Osteocyte (in vitro differentiated cells): ENCODE data around the gene FHIT. TPM values are rescaled to one million over a fixed set of nuclear protein-coding genes. Genes with fewer than 3 reads are reported as not detected.

Source experiments
- DNase-seq: peaks from one replicate; pipeline ENCODE4 v3.0.0; 2021; ENCODE audit warnings: mixed read lengths; ENCODE audit not compliant: unreplicated experiment; ENCODE audit errors: extremely low spot score
- H3K27ac Mint-ChIP-seq: one replicate; pipeline ENCODE4 v1.8.0; 2021; ENCODE audit warnings: mild to moderate bottlenecking, mixed read lengths; ENCODE audit not compliant: unreplicated experiment
- H3K27me3 Mint-ChIP-seq: one replicate; pipeline ENCODE4 v1.8.0; 2021; ENCODE audit warnings: mixed read lengths; ENCODE audit not compliant: unreplicated experiment
- H3K36me3 Mint-ChIP-seq: one replicate; pipeline ENCODE4 v1.8.0; 2021; ENCODE audit warnings: mixed read lengths; ENCODE audit not compliant: unreplicated experiment
- H3K4me1 Mint-ChIP-seq: one replicate; pipeline ENCODE4 v1.8.0; 2021; ENCODE audit warnings: mixed read lengths; ENCODE audit not compliant: unreplicated experiment
- H3K4me3 Mint-ChIP-seq: one replicate; pipeline ENCODE4 v1.8.0; 2021; ENCODE audit warnings: mild to moderate bottlenecking, moderate library complexity, mixed read lengths; ENCODE audit not compliant: unreplicated experiment
- H3K9me3 Mint-ChIP-seq: one replicate; pipeline ENCODE4 v1.8.0; 2021; ENCODE audit warnings: mixed read lengths; ENCODE audit not compliant: unreplicated experiment
- total RNA-seq: library from RNA; stranded (reverse); gene quantifications from 2 replicates; pipeline ENCODE4 v1.2.1, GENCODE V29; 2021
- TF ChIP-seq, protein P1 (sequence below): fragments of 200-600 bp; sonication (generic); IDR thresholded peaks from 2 replicates; pipeline ENCODE4 v1.5.0; 2021; ENCODE audit warnings: antibody characterized with exemption, mild to moderate bottlenecking, moderate library complexity

FHIT gene
- total RNA-seq, 1 donor from 2014 or later: 2.3 TPM

DNA sequence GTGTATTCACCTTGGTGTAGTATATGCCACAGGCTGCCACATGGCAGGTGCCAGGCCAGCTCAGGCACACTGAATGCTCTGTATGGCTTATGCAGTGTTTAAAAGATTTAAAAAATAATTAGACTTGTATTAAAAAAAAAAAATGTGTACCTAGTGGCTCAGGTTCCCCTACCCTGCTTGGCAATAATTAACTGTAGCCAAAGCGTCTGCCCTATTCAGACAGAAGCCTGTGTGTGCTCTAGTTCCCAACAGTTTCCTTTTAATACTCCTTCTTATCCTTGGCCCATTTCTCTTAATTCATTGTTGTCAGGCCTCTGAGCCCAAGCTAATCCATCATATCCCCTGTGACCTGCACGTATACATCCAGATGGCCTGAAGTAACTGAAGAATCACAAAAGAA is 1449.2 kb downstream of the FHIT start:
- Mint-ChIP-seq H3K36me3 (no peaks in the 10 kb centered on the region), H3K4me3 (no peak overlapping the region), H3K9me3 (no peaks in the 10 kb centered on the region), H3K27me3 (no peaks in the 10 kb centered on the region), H3K4me1 (no peaks in the 10 kb centered on the region), H3K27ac (no peak overlapping the region)
- DNase-seq: no peak
- TF ChIP-seq, protein P1, sequence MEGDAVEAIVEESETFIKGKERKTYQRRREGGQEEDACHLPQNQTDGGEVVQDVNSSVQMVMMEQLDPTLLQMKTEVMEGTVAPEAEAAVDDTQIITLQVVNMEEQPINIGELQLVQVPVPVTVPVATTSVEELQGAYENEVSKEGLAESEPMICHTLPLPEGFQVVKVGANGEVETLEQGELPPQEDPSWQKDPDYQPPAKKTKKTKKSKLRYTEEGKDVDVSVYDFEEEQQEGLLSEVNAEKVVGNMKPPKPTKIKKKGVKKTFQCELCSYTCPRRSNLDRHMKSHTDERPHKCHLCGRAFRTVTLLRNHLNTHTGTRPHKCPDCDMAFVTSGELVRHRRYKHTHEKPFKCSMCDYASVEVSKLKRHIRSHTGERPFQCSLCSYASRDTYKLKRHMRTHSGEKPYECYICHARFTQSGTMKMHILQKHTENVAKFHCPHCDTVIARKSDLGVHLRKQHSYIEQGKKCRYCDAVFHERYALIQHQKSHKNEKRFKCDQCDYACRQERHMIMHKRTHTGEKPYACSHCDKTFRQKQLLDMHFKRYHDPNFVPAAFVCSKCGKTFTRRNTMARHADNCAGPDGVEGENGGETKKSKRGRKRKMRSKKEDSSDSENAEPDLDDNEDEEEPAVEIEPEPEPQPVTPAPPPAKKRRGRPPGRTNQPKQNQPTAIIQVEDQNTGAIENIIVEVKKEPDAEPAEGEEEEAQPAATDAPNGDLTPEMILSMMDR: no peak

DNA sequence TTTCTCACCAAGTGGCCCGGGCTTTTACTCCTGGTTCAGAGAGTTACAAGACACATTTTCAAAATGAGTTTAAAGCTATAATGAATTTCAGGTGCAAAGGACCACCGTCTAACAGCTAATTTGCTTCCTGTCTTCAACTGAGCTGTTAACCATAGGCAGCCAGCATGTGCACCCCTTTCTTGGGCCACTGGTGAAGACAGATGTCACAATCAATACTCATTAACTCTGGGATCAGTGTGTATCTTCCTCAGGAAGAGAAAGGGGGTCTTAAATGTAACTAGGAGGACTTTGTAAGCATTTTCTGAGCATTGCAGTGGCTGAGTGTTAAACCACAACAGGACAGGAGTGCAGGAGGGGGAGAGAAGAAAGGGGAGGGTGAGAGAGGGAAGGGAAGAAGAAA is 1450.8 kb downstream of the FHIT start:
- no peak for DNase-seq
- no peak overlapping the region for H3K4me3 Mint-ChIP-seq
- H3K9me3 Mint-ChIP-seq: no peaks in the 10 kb centered on the region
- H3K4me1 Mint-ChIP-seq: no peaks in the 10 kb centered on the region
- TF ChIP-seq, protein P1: no peak
- H3K36me3 Mint-ChIP-seq: no peaks in the 10 kb centered on the region
- H3K27ac Mint-ChIP-seq: no peak overlapping the region
- no peaks in the 10 kb centered on the region for H3K27me3 Mint-ChIP-seq

DNA sequence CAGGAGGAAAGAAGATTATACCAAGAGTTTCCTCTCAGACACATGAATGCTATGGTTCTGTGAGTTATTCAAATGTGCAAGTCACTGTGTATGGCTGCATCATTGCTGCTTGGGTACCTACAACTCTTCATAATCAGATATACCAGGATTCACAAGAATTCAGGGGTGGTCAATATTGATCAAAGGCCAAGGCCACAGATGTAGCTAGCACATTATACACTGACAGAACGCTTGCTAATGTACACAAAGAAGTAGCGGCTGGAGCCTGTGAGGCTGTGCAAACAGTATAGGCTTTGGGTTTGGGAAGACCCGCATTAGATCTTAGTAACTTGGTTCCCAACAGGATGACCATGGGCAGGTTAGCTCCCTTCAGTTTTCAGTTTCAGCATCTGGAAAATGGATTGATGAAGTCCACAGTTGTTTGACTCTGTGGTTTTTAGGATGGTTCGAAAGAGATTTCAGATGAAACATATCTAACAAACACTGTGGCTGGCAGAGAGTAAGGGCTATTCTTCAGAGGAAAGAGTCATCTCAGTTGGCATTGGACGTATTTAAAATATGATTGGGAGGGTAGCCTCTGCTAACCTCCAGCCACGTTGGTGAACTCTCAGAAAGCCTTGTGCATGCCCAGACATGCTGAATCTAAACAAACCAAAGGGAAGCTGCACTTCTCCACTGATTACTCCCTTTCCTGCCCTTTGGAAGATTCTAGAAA is 1452.7 kb downstream of the FHIT start:
- Mint-ChIP-seq H3K4me1 (no peaks in the 10 kb centered on the region), H3K4me3 (no peak overlapping the region), H3K36me3 (no peaks in the 10 kb centered on the region), H3K27ac (no peak overlapping the region), H3K27me3 (no peaks in the 10 kb centered on the region), H3K9me3 (no peaks in the 10 kb centered on the region)
- TF ChIP-seq, protein P1: no peak
- no peak for DNase-seq

DNA sequence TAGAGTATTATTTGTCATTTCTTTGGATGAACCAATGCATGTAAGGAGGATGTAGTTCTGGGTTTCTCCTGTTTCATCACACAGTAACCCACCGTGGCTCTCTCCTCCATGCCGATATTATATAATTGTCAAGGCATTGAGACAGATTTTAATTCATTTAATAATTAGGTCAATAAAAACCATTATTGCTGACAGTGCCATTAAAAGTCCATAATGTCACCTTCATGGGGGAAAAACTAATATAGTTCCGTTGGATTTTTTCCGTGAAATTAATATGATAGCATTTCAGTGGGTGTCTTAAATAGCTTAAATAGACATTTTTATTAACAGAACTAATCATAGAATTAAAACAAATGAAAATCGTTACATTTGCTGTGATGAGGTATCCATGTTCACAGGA is 1453.7 kb downstream of the FHIT start:
- H3K4me3 Mint-ChIP-seq: no peak overlapping the region
- TF ChIP-seq, protein P1: no peak
- H3K9me3 Mint-ChIP-seq: no peaks in the 10 kb centered on the region
- no peak overlapping the region for H3K27ac Mint-ChIP-seq
- H3K27me3 Mint-ChIP-seq: no peaks in the 10 kb centered on the region
- H3K4me1 Mint-ChIP-seq: no peaks in the 10 kb centered on the region
- DNase-seq: no peak
- H3K36me3 Mint-ChIP-seq: no peaks in the 10 kb centered on the region

DNA sequence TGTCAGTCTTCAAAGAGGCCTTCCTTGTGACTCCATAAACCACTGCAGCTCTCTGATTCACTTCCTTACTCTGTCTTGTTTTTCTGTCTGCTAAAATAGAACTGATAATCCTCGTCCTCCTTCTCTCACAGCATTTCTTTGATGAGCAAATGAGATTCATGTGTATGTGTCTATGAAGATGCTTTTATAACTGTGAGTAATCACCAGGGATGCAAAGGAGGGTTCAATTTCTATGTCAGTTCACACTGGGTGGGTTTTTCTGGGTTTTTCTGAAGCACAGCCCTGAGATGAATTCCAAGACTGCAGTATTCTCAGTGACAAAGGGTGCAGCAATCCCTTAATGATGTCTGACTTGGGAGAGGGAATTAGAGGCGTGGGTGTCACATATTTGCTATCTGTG is 1454.8 kb downstream of the FHIT start:
- Mint-ChIP-seq H3K9me3 (no peaks in the 10 kb centered on the region), H3K4me3 (no peak overlapping the region), H3K27me3 (no peaks in the 10 kb centered on the region), H3K27ac (no peak overlapping the region), H3K4me1 (no peaks in the 10 kb centered on the region), H3K36me3 (no peaks in the 10 kb centered on the region)
- DNase-seq: no peak
- TF ChIP-seq, protein P1: no peak
